Caco-2 (cell line): ENCODE results near the gene TEX51. TPM values are rescaled to one million over a fixed set of nuclear protein-coding genes. Genes with fewer than 3 reads are reported as not detected.

Source experiments
- BruUV-seq: library from RNA; stranded (reverse); fragments of 400-500 nt; replicated peaks from 2 replicates; lab custom pipeline; 2021; lab: Mats Ljungman, UMichigan
- CTCF ChIA-PET: fragments of 300-600 bp; sonication (Branson Sonifier 250); formaldehyde crosslinking; loops from one replicate; lab custom pipeline; 2022; ENCODE audit warnings: antibody characterized with exemption; lab: Charles Lee
- POLR2A ChIA-PET: fragments of 300-600 bp; sonication (Branson Sonifier 250); formaldehyde crosslinking; loops from one replicate; lab custom pipeline; 2022; ENCODE audit warnings: antibody characterized with exemption; lab: Charles Lee
- DNase-seq, 2 experiments: peaks; one replicate each; pipeline versions ENCODE4 v3.0.0 to v3.0.0-alpha.2; 2020 to 2022
- H3K27me3 ChIP-seq: replicated peaks from 2 replicates; pipeline ENCODE4 v1.6.0; 2011; ENCODE audit warnings: low read length; ENCODE audit not compliant: control insufficient read depth, insufficient read depth
- H3K36me3 ChIP-seq: 2 replicates; pipeline ENCODE4 v1.5.1; 2011; ENCODE audit warnings: low read length; ENCODE audit not compliant: control insufficient read depth, insufficient read depth
- H3K4me1 ChIP-seq: fragments of 250-450 bp; sonication (Bioruptor Pico); 2 replicates; pipeline ENCODE4 v1.5.1; 2020; ENCODE audit warnings: mild to moderate bottlenecking
- H3K4me3 ChIP-seq: 2 replicates; pipeline ENCODE4 v1.5.1; 2011; ENCODE audit warnings: low read depth, mild to moderate bottlenecking, control low read depth, low read length
- H3K9me3 ChIP-seq: fragments of 250-450 bp; sonication (Bioruptor Pico); 2 replicates; pipeline ENCODE4 v1.5.1; 2020; ENCODE audit warnings: mild to moderate bottlenecking, moderate library complexity
- H3K27ac Mint-ChIP-seq: one replicate; pipeline ENCODE4 v1.8.0; 2022; ENCODE audit warnings: mixed read lengths; ENCODE audit not compliant: unreplicated experiment
- H3K27me3 Mint-ChIP-seq: one replicate; pipeline ENCODE4 v1.8.0; 2022; ENCODE audit warnings: mixed read lengths; ENCODE audit not compliant: insufficient read depth, unreplicated experiment
- H3K36me3 Mint-ChIP-seq: one replicate; pipeline ENCODE4 v1.8.0; 2022; ENCODE audit warnings: mild to moderate bottlenecking, mixed read lengths; ENCODE audit not compliant: insufficient read depth, unreplicated experiment
- H3K4me1 Mint-ChIP-seq: one replicate; pipeline ENCODE4 v1.8.0; 2022; ENCODE audit warnings: low read depth, mixed read lengths; ENCODE audit not compliant: unreplicated experiment
- H3K4me3 Mint-ChIP-seq: one replicate; pipeline ENCODE4 v1.8.0; 2022; ENCODE audit warnings: mild to moderate bottlenecking, moderate library complexity, mixed read lengths; ENCODE audit not compliant: unreplicated experiment
- H3K9me3 Mint-ChIP-seq: one replicate; pipeline ENCODE4 v1.8.0; 2022; ENCODE audit warnings: mixed read lengths; ENCODE audit not compliant: unreplicated experiment
- CTCF ChIP-seq, 2 experiments: fragments of 200-600 bp in 1 of 2; IDR thresholded peaks; 1 replicate in 1 of 2; 2 replicates in 1 of 2; pipeline versions ENCODE4 v1.5.1 to v1.8.0; 2011 to 2022; ENCODE audit warnings: antibody characterized with exemption in 1 of 2, control low read depth in 1 of 2, inconsistent platforms in 1 of 2, low read depth in 1 of 2, low read length in 1 of 2, mild to moderate bottlenecking in 1 of 2, moderate library complexity in 1 of 2; ENCODE audit not compliant: insufficient read depth in 1 of 2, severe bottlenecking in 1 of 2, unreplicated experiment in 1 of 2
- intact Hi-C: fragments of 100-400 bp; cut with micrococcal nuclease; formaldehyde crosslinking; loops from one replicate; pipeline ENCODE4 v1.10.0; 2022; ENCODE audit not compliant: unreplicated experiment
- total RNA-seq: library from RNA; stranded (reverse); gene quantifications from 2 replicates; pipeline ENCODE4 v1.2.3, GENCODE V29; 2022

TEX51 gene
- total RNA-seq, 1 experiment from 2014 or later: not detected

- ChIA-PET CTCF (interaction anchor here (0.7 kb wide), 1 partner anchor 84 kb away, joined by 3 read pairs; no protein-coding TSS in a partner anchor), POLR2A (no interaction called here)
- no TSS peak for BruUV-seq
- no peaks in the 10 kb centered on the region for H3K27me3 Mint-ChIP-seq
- no peaks in the 10 kb centered on the region for H3K9me3 Mint-ChIP-seq
- intact Hi-C loops: no loop called here
- no peaks in the 10 kb centered on the region for H3K36me3 Mint-ChIP-seq
- no peaks in the 10 kb centered on the region for H3K4me1 ChIP-seq
- H3K27me3 ChIP-seq: no peaks in the 10 kb centered on the region
- no peaks in the 10 kb centered on the region for H3K9me3 ChIP-seq
- DNase-seq: peak in 1 of 2 experiments; percentile 8
- no peak for TF ChIP-seq CTCF (IDR thresholded peaks at IDR 0.05; ENCODE audit: insufficient read depth in 1 of 2, low read depth in 1 of 2, low read length in 1 of 2, severe bottlenecking in 1 of 2, unreplicated experiment in 1 of 2)
- no peak overlapping the region for H3K4me3 ChIP-seq
- H3K4me1 Mint-ChIP-seq: no peaks in the 10 kb centered on the region
- no peak overlapping the region for H3K4me3 Mint-ChIP-seq
- H3K27ac Mint-ChIP-seq: no peak overlapping the region
- H3K36me3 ChIP-seq: no peaks in the 10 kb centered on the region
Measured at GRCh38 chr2:126888046-126888445, 10.6 kb upstream of the TEX51 start.

- H3K27ac Mint-ChIP-seq: no peak overlapping the region
- Histone ChIP-seq H3K36me3 (no peaks in the 10 kb centered on the region), H3K4me3 (no peak overlapping the region), H3K27me3 (no peaks in the 10 kb centered on the region), H3K4me1 (no peaks in the 10 kb centered on the region), H3K9me3 (no peaks in the 10 kb centered on the region)
- POLR2A ChIA-PET: no interaction called here
- BruUV-seq: no TSS peak
- CTCF ChIA-PET: no interaction called here
- TF ChIP-seq CTCF (IDR thresholded peaks at IDR 0.05; ENCODE audit: insufficient read depth in 1 of 2, low read depth in 1 of 2, low read length in 1 of 2, severe bottlenecking in 1 of 2, unreplicated experiment in 1 of 2): no peak
- H3K4me3 Mint-ChIP-seq: no peak overlapping the region
- no peaks in the 10 kb centered on the region for H3K4me1 Mint-ChIP-seq
- H3K9me3 Mint-ChIP-seq: no peaks in the 10 kb centered on the region
- H3K27me3 Mint-ChIP-seq: no peaks in the 10 kb centered on the region
- no peaks in the 10 kb centered on the region for H3K36me3 Mint-ChIP-seq
- intact Hi-C loops: no loop called here
- peak in 1 of 2 experiments; percentile 15 for DNase-seq
Measured at GRCh38 chr2:126889071-126889470, 9.6 kb upstream of the TEX51 start.

GRCh38 chr2:126889496-126890135 lies 9.1 kb upstream of the TEX51 start:
- Histone ChIP-seq H3K36me3 (no peaks in the 10 kb centered on the region), H3K4me1 (no peaks in the 10 kb centered on the region), H3K27me3 (no peaks in the 10 kb centered on the region), H3K9me3 (no peaks in the 10 kb centered on the region), H3K4me3 (no peak overlapping the region)
- no TSS peak for BruUV-seq
- no peaks in the 10 kb centered on the region for H3K27me3 Mint-ChIP-seq
- no peak overlapping the region for H3K27ac Mint-ChIP-seq
- TF ChIP-seq CTCF (IDR thresholded peaks at IDR 0.05; ENCODE audit: insufficient read depth in 1 of 2, low read depth in 1 of 2, low read length in 1 of 2, severe bottlenecking in 1 of 2, unreplicated experiment in 1 of 2): no peak
- H3K4me1 Mint-ChIP-seq: no peaks in the 10 kb centered on the region
- no peaks in the 10 kb centered on the region for H3K36me3 Mint-ChIP-seq
- CTCF ChIA-PET: no interaction called here
- no peak overlapping the region for H3K4me3 Mint-ChIP-seq
- POLR2A ChIA-PET: no interaction called here
- peak in 1 of 2 experiments; percentile 25 for DNase-seq
- intact Hi-C loops: no loop called here
- no peaks in the 10 kb centered on the region for H3K9me3 Mint-ChIP-seq
